HCEC 1CT (cell line): ENCODE results near the gene YPEL4.
A peak's percentile ranks its signal among the peaks of the same experiment; 100 is the strongest.

ENCODE experiments used
- DNase-seq: peaks from one replicate; pipeline ENCODE4 v3.0.0-alpha.2; 2017

YPEL4 gene

GRCh38 chr11:57630171-57630570 is 19.5 kb downstream of the YPEL4 start:
- no peak for DNase-seq

DNA sequence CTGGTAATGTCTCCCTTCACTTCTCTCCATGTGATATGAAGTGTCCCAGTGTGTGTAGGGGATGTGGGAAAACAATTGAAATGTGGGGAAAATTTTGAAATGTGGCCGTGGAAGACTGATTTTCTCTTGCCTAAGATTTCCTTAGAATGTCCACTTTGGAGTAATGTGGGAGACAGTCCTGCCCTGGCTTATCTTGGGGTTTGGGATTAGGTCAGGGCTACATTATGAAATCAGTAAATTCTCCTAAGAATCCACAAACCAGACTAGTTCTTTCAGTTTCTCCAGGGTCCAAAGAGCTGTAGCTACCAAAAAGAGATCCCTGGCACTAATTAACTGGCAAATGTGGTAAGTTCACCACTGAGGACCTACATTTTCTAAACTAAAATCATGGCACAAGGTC is 22.8 kb downstream of the YPEL4 start:
- no peak for DNase-seq

DNA sequence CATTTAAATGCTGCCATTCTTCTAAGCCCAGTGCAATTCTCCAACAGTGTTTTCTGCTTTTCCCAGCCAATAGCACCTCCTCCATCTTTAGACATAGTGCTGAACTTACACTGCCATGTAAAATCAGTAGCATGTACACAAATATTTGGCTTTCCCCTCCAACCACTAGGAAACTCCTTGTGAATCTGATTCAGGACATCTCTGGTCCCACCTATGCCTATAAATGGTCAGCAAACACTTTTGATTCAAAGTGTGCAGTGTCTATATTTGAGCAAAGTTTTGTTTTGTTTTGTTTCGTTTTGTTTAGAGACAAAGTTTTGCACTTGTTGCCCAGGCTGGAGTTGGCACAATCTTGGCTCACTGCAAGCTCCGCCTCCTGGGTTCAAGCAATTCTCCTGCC is 24.8 kb downstream of the YPEL4 start:
- no peak for DNase-seq

GRCh38 chr11:57622263-57622662 is 27.4 kb downstream of the YPEL4 start:
- DNase-seq, result no peak

DNA sequence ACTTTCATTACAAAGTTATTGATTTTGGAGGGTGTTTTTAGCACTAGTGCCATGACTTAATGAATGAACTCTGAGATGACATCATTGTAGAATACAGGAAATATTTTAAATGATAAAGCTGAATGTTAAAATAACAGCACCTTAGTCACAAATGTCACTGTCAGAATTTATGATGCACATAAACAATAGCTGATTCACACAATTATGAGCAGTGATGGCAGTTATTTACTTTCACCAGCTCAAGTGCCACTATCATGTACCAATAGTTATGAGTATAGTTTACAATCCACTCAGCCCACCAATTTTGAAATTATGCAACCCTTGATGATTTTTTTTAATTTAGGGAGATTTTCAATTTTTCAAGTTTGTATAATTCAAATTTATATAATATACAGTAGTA is 29.2 kb downstream of the YPEL4 start:
- no peak for DNase-seq

DNA sequence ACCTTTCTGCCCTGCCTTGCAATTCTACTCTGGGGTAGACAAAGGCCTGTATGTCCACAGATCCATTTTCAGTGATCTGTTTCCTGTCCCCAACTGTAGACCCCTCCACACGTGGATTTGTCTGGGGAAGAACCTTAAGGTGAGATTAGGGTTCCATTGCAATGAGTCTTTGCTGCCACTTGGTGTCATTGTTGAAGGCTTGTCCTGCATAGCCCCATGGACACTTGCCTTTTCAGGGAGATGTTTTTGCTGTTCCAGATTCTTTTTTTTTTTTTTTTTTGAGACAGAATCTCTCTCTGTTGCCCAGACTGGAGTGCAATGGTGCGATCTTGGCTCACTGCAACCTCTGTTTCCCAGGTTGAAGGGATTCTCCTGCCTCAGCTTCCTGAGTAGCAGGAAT is 30.4 kb downstream of the YPEL4 start:
- DNase-seq, result no peak

GRCh38 chr11:57618438-57618837 is 31.3 kb downstream of the YPEL4 start:
- DNase-seq, result no peak

GRCh38 chr11:57616595-57616994 is 33.1 kb downstream of the YPEL4 start:
- DNase-seq, result no peak

GRCh38 chr11:57615308-57615707 is 34.4 kb downstream of the YPEL4 start:
- no peak for DNase-seq

GRCh38 chr11:57614234-57614772 is 35.4 kb downstream of the YPEL4 start:
- no peak for DNase-seq

- DNase-seq, result no peak
Measured at GRCh38 chr11:57610170-57610569, 39.5 kb downstream of the YPEL4 start.

DNA sequence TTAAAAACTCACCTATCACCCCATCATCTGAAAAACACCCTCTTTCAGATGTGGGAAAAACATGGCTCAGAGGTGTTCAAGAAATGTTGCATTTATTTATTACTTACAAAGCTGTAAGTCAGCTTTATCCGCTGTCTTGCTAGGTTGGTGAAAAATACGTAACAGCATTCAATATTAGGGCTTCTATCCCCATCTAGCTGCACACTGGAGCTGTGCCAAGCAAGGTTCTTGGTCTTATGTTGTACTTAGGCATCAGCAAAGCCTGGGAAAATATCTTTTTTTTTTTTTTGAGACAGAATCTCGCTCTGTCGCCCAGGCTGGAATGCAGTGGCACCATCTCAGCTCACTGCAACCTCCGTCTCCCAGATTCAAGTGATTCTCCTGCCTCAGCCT is 44.7 kb downstream of the YPEL4 start:
- DNase-seq, result no peak

GRCh38 chr11:57604296-57605027 is 45.2 kb downstream of the YPEL4 start:
- no peak for DNase-seq

- DNase-seq, result no peak
Measured at GRCh38 chr11:57601297-57601696, 48.4 kb downstream of the YPEL4 start.

DNA sequence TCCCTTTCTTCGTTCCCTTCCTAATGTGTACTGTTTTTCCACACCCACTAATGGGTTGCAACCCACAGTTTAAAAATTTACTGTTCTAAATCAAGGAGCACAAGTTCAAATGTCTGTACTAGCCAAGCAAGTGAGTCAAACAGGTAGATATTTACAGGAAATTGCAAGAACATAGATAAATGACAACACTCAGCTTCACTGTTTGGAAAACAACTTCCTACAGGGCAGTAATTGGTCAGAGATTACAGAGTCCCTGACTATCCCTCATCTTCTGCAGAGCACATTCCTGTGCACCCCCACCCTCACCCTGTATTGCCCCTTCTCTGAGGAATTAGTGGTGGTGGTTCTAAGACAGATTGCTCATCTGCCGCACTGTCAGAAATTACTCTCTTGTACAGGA is 50.3 kb downstream of the YPEL4 start:
- no peak for DNase-seq

- DNase-seq, result peak; percentile 24
Measured at GRCh38 chr11:57598831-57599155, 50.9 kb downstream of the YPEL4 start.

DNA sequence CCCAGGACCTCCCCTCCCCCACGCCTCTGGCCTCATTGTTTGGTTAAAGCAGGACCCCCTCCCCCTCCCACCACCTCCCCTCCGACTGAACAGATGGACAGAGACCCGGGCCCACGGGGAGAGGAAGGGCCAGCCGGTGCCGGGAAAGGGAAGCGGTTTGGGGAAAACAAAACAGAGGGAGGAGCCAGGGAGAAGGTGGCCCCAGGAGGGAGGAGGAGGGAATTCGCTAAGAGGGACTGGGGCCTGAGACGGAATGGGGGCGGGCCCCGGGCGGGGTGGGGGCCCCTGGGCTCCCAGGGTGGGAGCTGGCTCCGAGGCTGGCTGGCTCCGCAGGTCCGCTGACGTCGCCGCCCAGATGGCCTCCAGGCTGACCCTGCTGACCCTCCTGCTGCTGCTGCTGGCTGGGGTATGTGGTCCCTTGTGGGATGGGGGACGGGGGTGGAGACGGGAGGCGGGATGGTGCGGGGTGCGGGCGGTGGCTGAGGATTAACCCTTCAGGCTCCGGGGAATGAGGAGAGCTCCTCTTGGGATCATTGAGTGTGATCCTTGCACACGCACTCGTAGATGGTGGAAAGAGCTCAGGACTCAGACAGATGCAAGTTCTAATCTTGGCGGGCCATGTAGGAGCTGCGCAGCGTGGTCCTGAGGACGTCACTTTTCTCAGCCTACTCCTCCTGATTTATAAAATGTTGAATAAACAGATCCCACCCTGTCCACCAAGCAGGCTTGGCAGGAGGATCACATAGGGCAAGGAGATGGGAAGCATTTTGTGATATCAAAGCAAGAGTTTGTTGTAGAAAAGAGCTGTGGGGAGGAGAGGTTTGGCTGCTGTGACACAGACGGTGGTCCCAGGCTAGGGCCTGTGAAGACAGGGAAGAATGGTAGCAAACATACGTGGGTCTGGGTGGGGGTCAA is 51.5 kb downstream of the YPEL4 start:
- peak; percentile 42 for DNase-seq

- DNase-seq, result peak; percentile 7
Measured at GRCh38 chr11:57597461-57597915, 52.2 kb downstream of the YPEL4 start, which contains the start of gene SERPING1. Gene SERPING1, plus strand, starts transcription at chr11:57597685. Its CDS starts 586 bp downstream, at chr11:57598271.

DNA sequence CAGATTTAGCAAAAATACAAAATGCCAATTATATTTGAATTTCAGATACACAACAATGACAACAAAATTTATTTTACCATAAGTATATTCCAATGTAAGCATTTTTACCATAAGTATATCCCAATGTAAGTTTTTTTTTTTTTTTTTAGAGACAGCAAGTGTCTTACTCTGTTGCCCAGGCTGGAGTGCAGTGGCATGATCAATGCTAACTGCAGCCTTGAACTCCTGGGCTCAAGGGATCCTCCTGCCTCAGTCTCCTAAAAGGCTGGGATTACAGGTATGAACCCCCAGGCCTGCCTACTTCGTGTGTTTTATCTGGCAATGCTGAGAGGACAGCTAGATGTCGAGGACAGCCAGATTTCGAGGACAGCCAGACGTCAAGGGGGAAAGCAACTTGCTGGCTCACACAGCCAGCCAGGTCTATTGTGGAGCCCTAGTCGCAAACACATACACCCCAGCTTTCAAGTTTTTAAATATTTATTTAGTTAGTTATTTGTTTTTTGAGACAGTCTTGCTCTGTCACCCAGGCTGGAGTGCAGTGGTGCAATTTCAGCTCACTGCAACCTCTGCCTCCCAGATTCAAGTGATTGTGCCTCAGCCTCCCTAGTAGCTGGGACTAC is 53.3 kb downstream of the YPEL4 start:
- DNase-seq, result no peak
